Neural progenitor cell (in vitro differentiated cells): ENCODE data around the gene CLSTN2.

Experiments
- EZH2 ChIP-seq: fragments of 200-600 bp; sonication (generic); IDR thresholded peaks from 2 replicates; pipeline ENCODE4 v1.6.1; 2017; ENCODE audit warnings: antibody characterized with exemption, mild to moderate bottlenecking, moderate library complexity
- TF ChIP-seq, protein P1 (sequence below): fragments of 200-600 bp; sonication (generic); IDR thresholded peaks from 2 replicates; pipeline ENCODE4 v1.5.1; 2017; ENCODE audit warnings: antibody characterized with exemption, mild to moderate bottlenecking

DNA sequence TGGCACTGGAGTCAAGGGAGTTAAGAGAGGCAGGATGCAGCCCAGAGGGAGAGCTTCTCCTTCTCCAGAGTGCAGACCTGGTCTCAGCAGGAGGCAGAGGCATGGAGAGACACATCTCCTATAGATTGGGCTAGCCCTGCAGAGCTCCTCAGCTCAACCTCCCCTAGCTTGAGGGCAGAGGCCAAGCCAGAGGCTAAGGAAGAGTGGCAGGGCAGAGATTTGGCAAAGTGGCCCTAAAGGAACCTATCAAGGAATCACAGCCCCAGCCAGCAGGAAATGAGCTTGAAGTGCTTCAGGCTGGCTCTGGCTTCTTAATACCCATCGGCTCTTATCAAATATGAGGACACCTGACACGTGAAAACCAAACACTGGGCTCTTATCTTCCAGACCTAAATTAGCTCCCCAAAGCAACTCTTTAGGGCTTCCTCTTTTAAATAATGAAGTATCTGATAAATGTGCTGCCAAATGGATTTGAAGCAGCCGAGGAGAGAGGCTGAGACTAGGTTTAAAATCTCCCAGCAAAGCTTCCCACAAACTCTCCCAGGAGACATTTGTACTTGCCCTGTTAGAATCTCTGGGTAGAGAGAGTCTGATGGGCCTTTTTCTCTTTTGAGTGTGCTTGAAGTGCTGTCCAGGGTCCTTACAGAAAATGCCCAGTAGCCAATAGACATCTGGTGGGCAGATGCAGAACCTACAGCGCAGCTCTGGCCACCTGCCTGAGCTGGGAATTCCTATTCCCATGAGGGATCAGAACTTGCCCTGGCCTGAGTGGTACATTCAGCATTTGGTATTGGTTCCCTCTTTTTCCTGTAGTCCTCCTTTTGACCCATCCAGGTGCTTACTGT lies 271.4 kb downstream of the CLSTN2 start:
- TF ChIP-seq EZH2, result no peak
- TF ChIP-seq, protein P1, sequence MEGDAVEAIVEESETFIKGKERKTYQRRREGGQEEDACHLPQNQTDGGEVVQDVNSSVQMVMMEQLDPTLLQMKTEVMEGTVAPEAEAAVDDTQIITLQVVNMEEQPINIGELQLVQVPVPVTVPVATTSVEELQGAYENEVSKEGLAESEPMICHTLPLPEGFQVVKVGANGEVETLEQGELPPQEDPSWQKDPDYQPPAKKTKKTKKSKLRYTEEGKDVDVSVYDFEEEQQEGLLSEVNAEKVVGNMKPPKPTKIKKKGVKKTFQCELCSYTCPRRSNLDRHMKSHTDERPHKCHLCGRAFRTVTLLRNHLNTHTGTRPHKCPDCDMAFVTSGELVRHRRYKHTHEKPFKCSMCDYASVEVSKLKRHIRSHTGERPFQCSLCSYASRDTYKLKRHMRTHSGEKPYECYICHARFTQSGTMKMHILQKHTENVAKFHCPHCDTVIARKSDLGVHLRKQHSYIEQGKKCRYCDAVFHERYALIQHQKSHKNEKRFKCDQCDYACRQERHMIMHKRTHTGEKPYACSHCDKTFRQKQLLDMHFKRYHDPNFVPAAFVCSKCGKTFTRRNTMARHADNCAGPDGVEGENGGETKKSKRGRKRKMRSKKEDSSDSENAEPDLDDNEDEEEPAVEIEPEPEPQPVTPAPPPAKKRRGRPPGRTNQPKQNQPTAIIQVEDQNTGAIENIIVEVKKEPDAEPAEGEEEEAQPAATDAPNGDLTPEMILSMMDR, result peak; percentile 32
